B cell (primary cell): ENCODE data around the gene FATE1. TPM values are rescaled to one million over a fixed set of nuclear protein-coding genes. Genes with fewer than 3 reads are reported as not detected.

Source experiments
- ATAC-seq: fragments of 200-7000 bp; cut with Tn5 transposase; one replicate; pipeline ENCODE4 v1.10.0; 2021; ENCODE audit warnings: low read depth, mild to moderate bottlenecking, moderate number of reproducible peaks, moderate library complexity
- CTCF ChIA-PET: fragments of 350-600 bp; sonication (Branson Sonifier 250); formaldehyde crosslinking; loops from one replicate; lab custom pipeline; 2021; ENCODE audit warnings: antibody characterized with exemption, inconsistent platforms; lab: Charles Lee
- POLR2A ChIA-PET: fragments of 350-600 bp; sonication (Branson Sonifier 250); formaldehyde crosslinking; loops from one replicate; lab custom pipeline; 2021; ENCODE audit warnings: antibody characterized with exemption; lab: Charles Lee
- DNase-seq: peaks from one replicate; pipeline ENCODE4 v3.0.0; 2013
- H2AFZ ChIP-seq: 2 replicates; pipeline ENCODE4 v1.6.1; 2012; ENCODE audit warnings: mild to moderate bottlenecking, low read depth, low read length; ENCODE audit not compliant: insufficient read depth, poor library complexity, severe bottlenecking
- H3K27ac ChIP-seq, 2 donors: 1 replicate in 1 of 2; 2 replicates in 1 of 2; pipeline ENCODE4 v1.5.1; 2012 to 2013; ENCODE audit warnings: low read length in 2 of 2, mild to moderate bottlenecking in 2 of 2, moderate library complexity in 1 of 2
- H3K27me3 ChIP-seq, 4 experiments: fragments of 200-600 bp in 1 of 4; sonication (generic) in 1 of 4; replicated peaks in 1 of 4; 1 replicate in 2 of 4; 2 replicates in 2 of 4; pipeline versions ENCODE4 v1.6.1 to v1.7.0; 2013 to 2016; ENCODE audit warnings: low read length in 3 of 4, mild to moderate bottlenecking in 2 of 4, mixed read lengths in 1 of 4, moderate library complexity in 1 of 4; ENCODE audit not compliant: insufficient read depth in 4 of 4, control insufficient read depth in 3 of 4; ENCODE audit errors: control extremely low read depth in 1 of 4
- H3K36me3 ChIP-seq, 2 experiments: replicated peaks in 1 of 2; 1 replicate in 1 of 2; 2 replicates in 1 of 2; pipeline versions ENCODE4 v1.6.1 to v1.7.1; 2013; ENCODE audit warnings: low read length in 1 of 2; ENCODE audit not compliant: insufficient read depth in 2 of 2, control insufficient read depth in 1 of 2; ENCODE audit errors: control extremely low read depth in 1 of 2, extremely low read depth in 1 of 2
- H3K4me1 ChIP-seq, 2 donors: fragments of 200-600 bp in 1 of 2; sonication (generic) in 1 of 2; 1 replicate in 1 of 2; 2 replicates in 1 of 2; pipeline versions ENCODE4 v1.5.1 to v1.6.1; 2013 to 2017; ENCODE audit warnings: low read length in 2 of 2; ENCODE audit not compliant: control insufficient read depth in 2 of 2, insufficient read depth in 2 of 2
- H3K4me2 ChIP-seq: replicated peaks from 2 replicates; pipeline ENCODE3; 2012; ENCODE audit warnings: mild to moderate bottlenecking, low read depth, low read length; ENCODE audit not compliant: poor library complexity, severe bottlenecking
- H3K4me3 ChIP-seq, 5 experiments: fragments of 200-600 bp in 1 of 5; sonication (generic) in 1 of 5; 1 replicate in 3 of 5; 2 replicates in 2 of 5; pipeline versions ENCODE4 v1.5.1 to v1.7.0; 2011 to 2016; ENCODE audit warnings: low read length in 4 of 5, mild to moderate bottlenecking in 4 of 5, low read depth in 2 of 5, control low read depth in 1 of 5, moderate library complexity in 1 of 5; ENCODE audit not compliant: insufficient read depth in 1 of 5; ENCODE audit errors: control extremely low read depth in 1 of 5, extremely low read depth in 1 of 5
- H3K79me2 ChIP-seq: fragments of 200-600 bp; sonication (generic); one replicate; pipeline ENCODE4 v1.6.0; 2016; ENCODE audit warnings: low read length; ENCODE audit not compliant: control insufficient read depth, insufficient read depth
- H3K9ac ChIP-seq: fragments of 200-600 bp; sonication (generic); 2 replicates; pipeline ENCODE4 v1.6.1; 2017; ENCODE audit warnings: mild to moderate bottlenecking, low read length, moderate library complexity
- H3K9me3 ChIP-seq, 3 donors: one replicate each; pipeline versions ENCODE4 v1.6.1 to v1.7.1; 2013; ENCODE audit warnings: low read length in 2 of 3; ENCODE audit not compliant: control insufficient read depth in 2 of 3, insufficient read depth in 1 of 3; ENCODE audit errors: control extremely low read depth in 1 of 3
- H4K20me1 ChIP-seq: 2 replicates; pipeline ENCODE4 v1.6.0; 2012; ENCODE audit warnings: mild to moderate bottlenecking, low read length; ENCODE audit not compliant: insufficient read depth, control insufficient read depth, poor library complexity, severe bottlenecking
- H3K27ac Mint-ChIP-seq: one replicate; pipeline ENCODE4 v1.8.0; 2021; ENCODE audit warnings: mixed read lengths
- H3K27me3 Mint-ChIP-seq: one replicate; pipeline ENCODE4 v1.8.0; 2021; ENCODE audit warnings: mixed read lengths
- H3K4me1 Mint-ChIP-seq: one replicate; pipeline ENCODE4 v1.8.0; 2021; ENCODE audit warnings: mixed read lengths
- H3K4me3 Mint-ChIP-seq: one replicate; pipeline ENCODE4 v1.8.0; 2021; ENCODE audit warnings: mixed read lengths
- H3K9me3 Mint-ChIP-seq: one replicate; pipeline ENCODE4 v1.8.0; 2022; ENCODE audit warnings: mixed read lengths; ENCODE audit not compliant: insufficient read depth
- CTCF ChIP-seq: fragments of 200-600 bp; IDR thresholded peaks from one replicate; pipeline ENCODE4 v1.8.0; 2022; ENCODE audit warnings: antibody characterized with exemption, mild to moderate bottlenecking
- EZH2 ChIP-seq: IDR thresholded peaks from 2 replicates; pipeline ENCODE4 v1.6.1; 2012; ENCODE audit warnings: borderline replicate concordance, low read depth, mild to moderate bottlenecking, moderate library complexity, low read length; ENCODE audit not compliant: insufficient read depth, poor library complexity, severe bottlenecking
- WGBS: methylation state at CpG from one replicate; pipeline ENCODE4 v1.1.5; 2013; ENCODE audit warnings: missing lambda C conversion rate; ENCODE audit not compliant: insufficient coverage; 5-methylcytosine and 5-hydroxymethylcytosine counted together
- intact Hi-C: fragments of 100-400 bp; cut with micrococcal nuclease; formaldehyde crosslinking; loops from one replicate; pipeline ENCODE4 v1.10.0; 2022
- polyA plus RNA-seq: library from polyadenylated mRNA; depleted of rRNA; stranded (reverse); fragments of >200 nt; gene quantifications from 2 replicates; pipeline ENCODE4 v1.2.3, GENCODE V29; 2012
- total RNA-seq, 2 donors: library from RNA; stranded (reverse); fragments of 120-200 nt in 1 of 2; gene quantifications; 1 replicate in 1 of 2; 2 replicates in 1 of 2; pipeline versions ENCODE4 v1.2.3 to v1.2.4, GENCODE V29; 2013 to 2022

The FATE1 gene
- total and polyA plus RNA-seq, 2 donors (not counting 1 experiment from before 2014, with no cell fraction given), result not detected

GRCh38 chrX:151701071-151701470, 14.8 kb upstream of the FATE1 start:
- no peak for ATAC-seq
- Mint-ChIP-seq H3K27me3 (peaks cover under 1% of the 10 kb centered on the region), H3K9me3 (no peaks in the 10 kb centered on the region), H3K4me3 (no peak overlapping the region), H3K4me1 (no peaks in the 10 kb centered on the region), H3K27ac (no peak overlapping the region)
- Histone ChIP-seq H3K36me3 (no peaks in the 10 kb centered on the region), H3K4me3 (no peak overlapping the region), H3K4me1 (no peaks in the 10 kb centered on the region), H3K4me2 (no peak overlapping the region), H3K27me3 (no peaks in the 10 kb centered on the region), H3K79me2 (no peaks in the 10 kb centered on the region), H4K20me1 (no peaks in the 10 kb centered on the region), H3K27ac (no peak overlapping the region), H3K9me3 (no peaks in the 10 kb centered on the region), H3K9ac (no peak overlapping the region), H2AFZ (no peak overlapping the region)
- WGBS, result no CpG with 5 or more reads among the region's 4 CpGs
- no peak for DNase-seq
- POLR2A ChIA-PET, result no interaction called here
- CTCF ChIA-PET, result no interaction called here
- intact Hi-C loops, result no loop called here
- TF ChIP-seq CTCF, result no peak
- no peak for TF ChIP-seq EZH2

GRCh38 chrX:151701531-151701930, 14.3 kb upstream of the FATE1 start:
- TF ChIP-seq CTCF (no peak), EZH2 (no peak)
- H4K20me1 ChIP-seq, result no peaks in the 10 kb centered on the region
- H3K4me1 ChIP-seq, result no peaks in the 10 kb centered on the region
- no peaks in the 10 kb centered on the region for H3K36me3 ChIP-seq
- H3K27me3 Mint-ChIP-seq, result no peaks in the 10 kb centered on the region
- H3K79me2 ChIP-seq, result no peaks in the 10 kb centered on the region
- no peak overlapping the region for H3K4me3 Mint-ChIP-seq
- H3K9me3 ChIP-seq, result no peaks in the 10 kb centered on the region
- CTCF ChIA-PET, result no interaction called here
- no peak for ATAC-seq
- H2AFZ ChIP-seq, result no peak overlapping the region
- DNase-seq, result no peak
- no peak overlapping the region for H3K4me3 ChIP-seq
- WGBS, result 100% methylated on average over 2 of the region's 7 CpGs
- no peak overlapping the region for H3K27ac ChIP-seq
- no peaks in the 10 kb centered on the region for H3K27me3 ChIP-seq
- POLR2A ChIA-PET, result no interaction called here
- no peak overlapping the region for H3K27ac Mint-ChIP-seq
- no peak overlapping the region for H3K9ac ChIP-seq
- no peak overlapping the region for H3K4me2 ChIP-seq
- intact Hi-C loops, result no loop called here
- H3K4me1 Mint-ChIP-seq, result no peaks in the 10 kb centered on the region
- H3K9me3 Mint-ChIP-seq, result no peaks in the 10 kb centered on the region
